GM23338 (cell line): ENCODE data around the gene GRXCR2.
"Not testable (repeated sequence)": the region's sequence is repeated elsewhere in the genome, so short reads cannot be mapped to it uniquely, and the experiment has no call there.

ENCODE experiments used
- CREB1 ChIP-seq: fragments of 250-450 bp; sonication (Bioruptor Pico); IDR thresholded peaks from 2 replicates; pipeline ENCODE4 v1.5.0; 2020; ENCODE audit warnings: low read depth, mild to moderate bottlenecking, moderate library complexity
- EZH2 ChIP-seq: fragments of 200-600 bp; sonication (generic); IDR thresholded peaks from one replicate; pipeline ENCODE4 v1.8.0; 2017; ENCODE audit warnings: antibody characterized with exemption, mild to moderate bottlenecking, low read depth; ENCODE audit not compliant: unreplicated experiment
- EZH2phosphoT487 ChIP-seq: fragments of 200-600 bp; sonication (generic); IDR thresholded peaks from one replicate; pipeline ENCODE4 v1.8.1; 2018; ENCODE audit warnings: antibody characterized with exemption; ENCODE audit not compliant: unreplicated experiment
- JUNB ChIP-seq: IDR thresholded peaks from one replicate; pipeline ENCODE4 v1.6.1; 2016; ENCODE audit warnings: antibody characterized with exemption; ENCODE audit not compliant: unreplicated experiment
- POLR2AphosphoS5 ChIP-seq: IDR thresholded peaks from 2 replicates; pipeline ENCODE4 v1.6.1; 2016; ENCODE audit warnings: antibody characterized with exemption, low read depth
- TF ChIP-seq, protein P1 (sequence below), 2 experiments: fragments of 200-600 bp in 1 of 2; sonication (generic) in 1 of 2; conservative IDR thresholded peaks; 2 replicates each; pipeline versions ENCODE4 v1.5.1 to v1.6.1; 2016 to 2017; ENCODE audit warnings: antibody characterized with exemption in 2 of 2, low read depth in 2 of 2, mild to moderate bottlenecking in 2 of 2, moderate library complexity in 1 of 2
- TF ChIP-seq, protein P2 (sequence below): IDR thresholded peaks from one replicate; pipeline ENCODE4 v1.6.1; 2018; ENCODE audit warnings: antibody characterized with exemption; ENCODE audit not compliant: unreplicated experiment

DNA sequence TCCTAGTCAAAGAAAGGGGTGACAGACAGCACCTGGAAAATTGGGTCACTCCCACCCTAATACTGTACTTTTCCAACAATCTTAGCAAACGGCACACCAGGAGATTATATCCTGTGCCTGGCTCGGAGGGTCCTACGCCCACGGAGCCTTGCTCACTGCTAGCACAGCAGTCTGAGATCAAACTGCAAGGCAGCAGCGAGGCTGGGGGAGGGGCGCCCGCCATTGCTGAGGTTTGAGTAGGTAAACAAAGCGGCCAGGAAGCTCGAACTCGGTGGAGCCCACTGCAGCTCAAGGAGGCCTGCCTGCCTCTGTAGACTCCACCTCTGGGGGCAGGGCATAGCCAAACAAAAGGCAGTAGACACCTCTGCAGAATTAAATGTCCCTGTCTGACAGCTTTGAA is 18.6 kb upstream of the GRXCR2 start:
- TF ChIP-seq, protein P1, sequence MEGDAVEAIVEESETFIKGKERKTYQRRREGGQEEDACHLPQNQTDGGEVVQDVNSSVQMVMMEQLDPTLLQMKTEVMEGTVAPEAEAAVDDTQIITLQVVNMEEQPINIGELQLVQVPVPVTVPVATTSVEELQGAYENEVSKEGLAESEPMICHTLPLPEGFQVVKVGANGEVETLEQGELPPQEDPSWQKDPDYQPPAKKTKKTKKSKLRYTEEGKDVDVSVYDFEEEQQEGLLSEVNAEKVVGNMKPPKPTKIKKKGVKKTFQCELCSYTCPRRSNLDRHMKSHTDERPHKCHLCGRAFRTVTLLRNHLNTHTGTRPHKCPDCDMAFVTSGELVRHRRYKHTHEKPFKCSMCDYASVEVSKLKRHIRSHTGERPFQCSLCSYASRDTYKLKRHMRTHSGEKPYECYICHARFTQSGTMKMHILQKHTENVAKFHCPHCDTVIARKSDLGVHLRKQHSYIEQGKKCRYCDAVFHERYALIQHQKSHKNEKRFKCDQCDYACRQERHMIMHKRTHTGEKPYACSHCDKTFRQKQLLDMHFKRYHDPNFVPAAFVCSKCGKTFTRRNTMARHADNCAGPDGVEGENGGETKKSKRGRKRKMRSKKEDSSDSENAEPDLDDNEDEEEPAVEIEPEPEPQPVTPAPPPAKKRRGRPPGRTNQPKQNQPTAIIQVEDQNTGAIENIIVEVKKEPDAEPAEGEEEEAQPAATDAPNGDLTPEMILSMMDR (conservative IDR thresholded peaks at IDR 0.05; ENCODE audit: low read depth in 2 of 2) = not testable (repeated sequence)
- TF ChIP-seq EZH2phosphoT487; EZH2; JUNB; POLR2AphosphoS5; CREB1 (CRISPR knock-in tag): not testable (repeated sequence)
- TF ChIP-seq, protein P2, sequence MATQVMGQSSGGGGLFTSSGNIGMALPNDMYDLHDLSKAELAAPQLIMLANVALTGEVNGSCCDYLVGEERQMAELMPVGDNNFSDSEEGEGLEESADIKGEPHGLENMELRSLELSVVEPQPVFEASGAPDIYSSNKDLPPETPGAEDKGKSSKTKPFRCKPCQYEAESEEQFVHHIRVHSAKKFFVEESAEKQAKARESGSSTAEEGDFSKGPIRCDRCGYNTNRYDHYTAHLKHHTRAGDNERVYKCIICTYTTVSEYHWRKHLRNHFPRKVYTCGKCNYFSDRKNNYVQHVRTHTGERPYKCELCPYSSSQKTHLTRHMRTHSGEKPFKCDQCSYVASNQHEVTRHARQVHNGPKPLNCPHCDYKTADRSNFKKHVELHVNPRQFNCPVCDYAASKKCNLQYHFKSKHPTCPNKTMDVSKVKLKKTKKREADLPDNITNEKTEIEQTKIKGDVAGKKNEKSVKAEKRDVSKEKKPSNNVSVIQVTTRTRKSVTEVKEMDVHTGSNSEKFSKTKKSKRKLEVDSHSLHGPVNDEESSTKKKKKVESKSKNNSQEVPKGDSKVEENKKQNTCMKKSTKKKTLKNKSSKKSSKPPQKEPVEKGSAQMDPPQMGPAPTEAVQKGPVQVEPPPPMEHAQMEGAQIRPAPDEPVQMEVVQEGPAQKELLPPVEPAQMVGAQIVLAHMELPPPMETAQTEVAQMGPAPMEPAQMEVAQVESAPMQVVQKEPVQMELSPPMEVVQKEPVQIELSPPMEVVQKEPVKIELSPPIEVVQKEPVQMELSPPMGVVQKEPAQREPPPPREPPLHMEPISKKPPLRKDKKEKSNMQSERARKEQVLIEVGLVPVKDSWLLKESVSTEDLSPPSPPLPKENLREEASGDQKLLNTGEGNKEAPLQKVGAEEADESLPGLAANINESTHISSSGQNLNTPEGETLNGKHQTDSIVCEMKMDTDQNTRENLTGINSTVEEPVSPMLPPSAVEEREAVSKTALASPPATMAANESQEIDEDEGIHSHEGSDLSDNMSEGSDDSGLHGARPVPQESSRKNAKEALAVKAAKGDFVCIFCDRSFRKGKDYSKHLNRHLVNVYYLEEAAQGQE = not testable (repeated sequence)
